Activated T-cell treated with anti-CD3 and anti-CD28 coated beads, Interleukin-2, amount 50 U/mL, for 4 hours (primary cell): ENCODE data around the gene MXRA7. TPM values are rescaled to one million over a fixed set of nuclear protein-coding genes. Genes with fewer than 3 reads are reported as not detected.
"Not testable (repeated sequence)": the region's sequence is repeated elsewhere in the genome, so short reads cannot be mapped to it uniquely, and the experiment has no call there.

Source experiments
- ATAC-seq, 2 donors: fragments of 200-7000 bp; cut with Tn5 transposase; one replicate each; pipeline ENCODE4 v1.10.0; 2021
- DNase-seq: peaks from one replicate; pipeline ENCODE4 v3.0.0-alpha.2; 2020
- H3K27me3 Mint-ChIP-seq: one replicate; pipeline ENCODE4 v1.8.0; 2021; ENCODE audit warnings: low read depth, mixed read lengths
- H3K36me3 Mint-ChIP-seq: one replicate; pipeline ENCODE4 v1.8.0; 2022; ENCODE audit warnings: mixed read lengths; ENCODE audit not compliant: insufficient read depth
- H3K4me1 Mint-ChIP-seq: one replicate; pipeline ENCODE4 v1.8.0; 2021; ENCODE audit warnings: low read depth, mixed read lengths
- H3K4me3 Mint-ChIP-seq: one replicate; pipeline ENCODE4 v1.8.0; 2021; ENCODE audit warnings: mild to moderate bottlenecking, moderate library complexity, mixed read lengths
- H3K9me3 Mint-ChIP-seq: one replicate; pipeline ENCODE4 v1.8.0; 2021; ENCODE audit warnings: mixed read lengths
- total RNA-seq, 3 donors: library from RNA; stranded (reverse); gene quantifications; one replicate each; pipeline ENCODE4 v1.2.1, GENCODE V29; 2021

MXRA7 gene
- total RNA-seq, 3 donors from 2014 or later: 2.0 to 2.3 (median 2.0) TPM

GRCh38 chr17:76700617-76701470 is 9.9 kb downstream of the MXRA7 start:
- DNase-seq: no peak
- H3K36me3 Mint-ChIP-seq: no peaks in the 10 kb centered on the region
- peaks cover 3% of the 10 kb centered on the region for H3K27me3 Mint-ChIP-seq
- H3K9me3 Mint-ChIP-seq: no peaks in the 10 kb centered on the region
- peak; percentile 43 to 48 for ATAC-seq
- no peak overlapping the region for H3K4me3 Mint-ChIP-seq
- H3K4me1 Mint-ChIP-seq: peaks cover 4% of the 10 kb centered on the region

GRCh38 chr17:76700270-76700616 is 10.5 kb downstream of the MXRA7 start:
- DNase-seq (no peak), ATAC-seq (no peak)
- Mint-ChIP-seq H3K4me3 (no peak overlapping the region), H3K9me3 (no peaks in the 10 kb centered on the region), H3K36me3 (no peaks in the 10 kb centered on the region), H3K27me3 (peaks cover 3% of the 10 kb centered on the region), H3K4me1 (peaks cover 6% of the 10 kb centered on the region)

GRCh38 chr17:76698466-76698977 is 12.2 kb downstream of the MXRA7 start:
- not testable (repeated sequence) for H3K27me3 Mint-ChIP-seq, DNase-seq, ATAC-seq, H3K9me3 Mint-ChIP-seq, H3K4me3 Mint-ChIP-seq, H3K36me3 Mint-ChIP-seq, H3K4me1 Mint-ChIP-seq

GRCh38 chr17:76697702-76698465 is 12.9 kb downstream of the MXRA7 start:
- Mint-ChIP-seq H3K27me3 (peaks cover 3% of the 10 kb centered on the region), H3K4me1 (peaks cover 6% of the 10 kb centered on the region), H3K36me3 (no peaks in the 10 kb centered on the region), H3K4me3 (no peak overlapping the region), H3K9me3 (no peaks in the 10 kb centered on the region)
- ATAC-seq: no peak
- no peak for DNase-seq

- Mint-ChIP-seq H3K9me3 (no peaks in the 10 kb centered on the region), H3K36me3 (no peaks in the 10 kb centered on the region), H3K4me1 (peaks cover 6% of the 10 kb centered on the region), H3K27me3 (peaks cover 3% of the 10 kb centered on the region), H3K4me3 (no peak overlapping the region)
- no peak for DNase-seq
- ATAC-seq: no peak
These were observed 13.7 kb downstream of the MXRA7 start for GRCh38 chr17:76696763-76697701.

GRCh38 chr17:76695059-76695831 is 15.5 kb downstream of the MXRA7 start:
- no peak overlapping the region for H3K4me3 Mint-ChIP-seq
- peaks cover 3% of the 10 kb centered on the region for H3K27me3 Mint-ChIP-seq
- no peak for ATAC-seq
- no peaks in the 10 kb centered on the region for H3K9me3 Mint-ChIP-seq
- H3K4me1 Mint-ChIP-seq: peaks cover 2% of the 10 kb centered on the region
- no peaks in the 10 kb centered on the region for H3K36me3 Mint-ChIP-seq
- DNase-seq: no peak

GRCh38 chr17:76691379-76692191 is 19.2 kb downstream of the MXRA7 start:
- ATAC-seq (no peak), DNase-seq (no peak)
- Mint-ChIP-seq H3K27me3 (no peaks in the 10 kb centered on the region), H3K4me1 (peaks cover 2% of the 10 kb centered on the region), H3K4me3 (no peak overlapping the region), H3K36me3 (no peaks in the 10 kb centered on the region), H3K9me3 (no peaks in the 10 kb centered on the region)

GRCh38 chr17:76690596-76691280 is 20.0 kb downstream of the MXRA7 start:
- no peaks in the 10 kb centered on the region for H3K36me3 Mint-ChIP-seq
- no peaks in the 10 kb centered on the region for H3K9me3 Mint-ChIP-seq
- ATAC-seq: no peak
- H3K4me3 Mint-ChIP-seq: no peak overlapping the region
- H3K27me3 Mint-ChIP-seq: no peaks in the 10 kb centered on the region
- DNase-seq: no peak
- peaks cover 2% of the 10 kb centered on the region for H3K4me1 Mint-ChIP-seq

GRCh38 chr17:76689859-76690258 is 20.9 kb downstream of the MXRA7 start:
- no peaks in the 10 kb centered on the region for H3K27me3 Mint-ChIP-seq
- ATAC-seq: no peak
- H3K36me3 Mint-ChIP-seq: no peaks in the 10 kb centered on the region
- no peak for DNase-seq
- H3K4me3 Mint-ChIP-seq: no peak overlapping the region
- H3K4me1 Mint-ChIP-seq: no peaks in the 10 kb centered on the region
- H3K9me3 Mint-ChIP-seq: no peaks in the 10 kb centered on the region

GRCh38 chr17:76688165-76688622 is 22.6 kb downstream of the MXRA7 start:
- peak overlapping the region; percentile 24 for H3K4me3 Mint-ChIP-seq
- no peaks in the 10 kb centered on the region for H3K9me3 Mint-ChIP-seq
- H3K4me1 Mint-ChIP-seq: no peaks in the 10 kb centered on the region
- H3K27me3 Mint-ChIP-seq: no peaks in the 10 kb centered on the region
- ATAC-seq: no peak
- no peaks in the 10 kb centered on the region for H3K36me3 Mint-ChIP-seq
- DNase-seq: no peak

- Mint-ChIP-seq H3K36me3 (no peaks in the 10 kb centered on the region), H3K4me3 (no peak overlapping the region), H3K9me3 (no peaks in the 10 kb centered on the region), H3K4me1 (no peaks in the 10 kb centered on the region), H3K27me3 (no peaks in the 10 kb centered on the region)
- DNase-seq (no peak), ATAC-seq (no peak)
These were observed 23.2 kb downstream of the MXRA7 start for GRCh38 chr17:76687298-76688164.
